ENCODE results near the gene RAD23B.

RAD23B gene

GRCh38 chr9:107336718-107337360 lies 53.8 kb downstream of the RAD23B start:
- DNase-seq (ENCODE audit: low read depth), result no peak

- DNase-seq (ENCODE audit: low read depth), result no peak
Observed at GRCh38 chr9:107337676-107338590, 54.9 kb downstream of the RAD23B start.

- DNase-seq (ENCODE audit: low read depth), result no peak
Observed at GRCh38 chr9:107338911-107339659, 56.0 kb downstream of the RAD23B start.

GRCh38 chr9:107340920-107341632 lies 58.0 kb downstream of the RAD23B start:
- peak; percentile 68 for DNase-seq (ENCODE audit: low read depth)

GRCh38 chr9:107342476-107343161 lies 59.5 kb downstream of the RAD23B start:
- DNase-seq (ENCODE audit: low read depth), result no peak

- no peak for DNase-seq (ENCODE audit: low read depth)
Observed at GRCh38 chr9:107345327-107345726, 62.2 kb downstream of the RAD23B start.

- no peak for DNase-seq (ENCODE audit: low read depth)
Observed at GRCh38 chr9:107348836-107349235, 65.8 kb downstream of the RAD23B start.

- DNase-seq (ENCODE audit: low read depth), result no peak
Observed at GRCh38 chr9:107350443-107350842, 67.4 kb downstream of the RAD23B start.

- DNase-seq (ENCODE audit: low read depth), result no peak
Observed at GRCh38 chr9:107351382-107352045, 68.4 kb downstream of the RAD23B start.

GRCh38 chr9:107355394-107355793 lies 72.3 kb downstream of the RAD23B start:
- DNase-seq (ENCODE audit: low read depth), result no peak

- no peak for DNase-seq (ENCODE audit: low read depth)
Observed at GRCh38 chr9:107358986-107359385, 75.9 kb downstream of the RAD23B start.

- DNase-seq (ENCODE audit: low read depth), result no peak
Observed at GRCh38 chr9:107360098-107360497, 77.0 kb downstream of the RAD23B start.

- no peak for DNase-seq (ENCODE audit: low read depth)
Observed at GRCh38 chr9:107361816-107362215, 78.7 kb downstream of the RAD23B start.

- no peak for DNase-seq (ENCODE audit: low read depth)
Observed at GRCh38 chr9:107363516-107364152, 80.6 kb downstream of the RAD23B start.

- no peak for DNase-seq (ENCODE audit: low read depth)
Observed at GRCh38 chr9:107367727-107368502, 84.8 kb downstream of the RAD23B start.

- no peak for DNase-seq (ENCODE audit: low read depth)
Observed at GRCh38 chr9:107368696-107369095, 85.6 kb downstream of the RAD23B start.

GRCh38 chr9:107373809-107374208 lies 90.7 kb downstream of the RAD23B start:
- DNase-seq (ENCODE audit: low read depth), result no peak

- no peak for DNase-seq (ENCODE audit: low read depth)
Observed at GRCh38 chr9:107375001-107375400, 91.9 kb downstream of the RAD23B start.

GRCh38 chr9:107375651-107376369 lies 92.7 kb downstream of the RAD23B start:
- DNase-seq (ENCODE audit: low read depth), result no peak

Measured in stimulated activated CD4-positive, alpha-beta T cell treated with anti-CD3 and anti-CD28 coated beads, Interleukin-2, amount 100 ng/mL, for 4 hours (primary cell).